ENCODE data around the gene SNRNP25.

SNRNP25 gene

GRCh38 chr16:78444-79150 is 25.0 kb downstream of the SNRNP25 start:
- DNase-seq = peak; percentile 62

DNA sequence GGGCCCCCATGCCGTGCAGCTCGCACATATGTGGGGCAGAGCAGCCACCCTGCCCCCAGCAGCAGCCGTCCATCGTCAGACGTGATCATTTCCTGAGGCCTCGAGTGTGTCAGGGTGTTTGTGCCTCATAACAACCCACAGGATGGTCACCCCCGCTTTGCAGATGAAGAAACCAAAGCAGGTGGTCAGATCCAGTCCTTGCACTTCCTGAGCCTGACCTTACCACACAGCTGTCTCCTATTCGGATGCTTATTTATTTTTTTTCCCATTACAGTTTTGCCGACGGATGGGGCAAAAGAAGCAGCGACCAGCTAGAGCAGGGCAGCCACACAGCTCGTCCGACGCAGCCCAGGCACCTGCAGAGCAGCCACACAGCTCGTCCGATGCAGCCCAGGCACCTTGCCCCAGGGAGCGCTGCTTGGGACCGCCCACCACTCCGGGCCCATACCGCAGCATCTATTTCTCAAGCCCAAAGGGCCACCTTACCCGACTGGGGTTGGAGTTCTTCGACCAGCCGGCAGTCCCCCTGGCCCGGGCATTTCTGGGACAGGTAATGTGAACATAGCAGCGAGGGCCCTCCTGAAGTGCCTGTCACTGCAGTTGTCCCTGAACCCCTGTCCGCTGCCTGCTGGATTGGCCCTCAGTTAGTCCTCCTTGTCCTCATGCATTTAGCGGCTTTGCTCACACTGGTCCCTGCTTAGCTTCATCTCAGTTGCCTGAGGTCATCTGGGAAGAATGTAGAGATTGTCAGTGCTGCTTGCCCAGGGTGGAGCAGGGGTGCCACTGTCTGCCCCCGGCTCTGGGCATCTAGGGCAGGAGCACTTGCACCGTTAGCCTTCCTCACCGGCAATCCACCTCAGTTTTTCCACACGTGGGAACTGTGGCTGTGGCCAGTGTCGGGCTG is 25.8 kb downstream of the SNRNP25 start:
- DNase-seq = no peak

DNA sequence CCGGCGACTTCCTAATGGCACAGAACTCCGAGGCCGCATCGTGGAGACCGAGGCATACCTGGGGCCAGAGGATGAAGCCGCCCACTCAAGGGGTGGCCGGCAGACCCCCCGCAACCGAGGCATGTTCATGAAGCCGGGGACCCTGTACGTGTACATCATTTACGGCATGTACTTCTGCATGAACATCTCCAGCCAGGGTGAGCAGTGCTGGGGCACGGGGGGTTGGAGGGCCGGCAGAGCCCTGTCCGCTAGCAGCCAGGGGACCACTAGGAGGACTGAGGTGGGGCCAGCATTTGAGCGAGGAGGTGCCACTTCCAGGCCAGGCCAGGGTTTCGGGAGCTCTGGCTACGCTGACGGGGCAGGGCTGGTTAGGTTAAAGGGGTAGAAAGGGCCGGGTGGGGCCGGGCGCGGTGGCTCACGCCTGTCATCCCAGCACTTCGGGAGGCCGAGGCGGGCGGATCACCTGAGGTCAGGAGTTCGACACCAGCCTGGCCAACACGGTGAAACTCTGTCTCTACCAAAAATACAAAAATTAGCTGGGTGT is 29.5 kb downstream of the SNRNP25 start:
- DNase-seq = no peak

DNA sequence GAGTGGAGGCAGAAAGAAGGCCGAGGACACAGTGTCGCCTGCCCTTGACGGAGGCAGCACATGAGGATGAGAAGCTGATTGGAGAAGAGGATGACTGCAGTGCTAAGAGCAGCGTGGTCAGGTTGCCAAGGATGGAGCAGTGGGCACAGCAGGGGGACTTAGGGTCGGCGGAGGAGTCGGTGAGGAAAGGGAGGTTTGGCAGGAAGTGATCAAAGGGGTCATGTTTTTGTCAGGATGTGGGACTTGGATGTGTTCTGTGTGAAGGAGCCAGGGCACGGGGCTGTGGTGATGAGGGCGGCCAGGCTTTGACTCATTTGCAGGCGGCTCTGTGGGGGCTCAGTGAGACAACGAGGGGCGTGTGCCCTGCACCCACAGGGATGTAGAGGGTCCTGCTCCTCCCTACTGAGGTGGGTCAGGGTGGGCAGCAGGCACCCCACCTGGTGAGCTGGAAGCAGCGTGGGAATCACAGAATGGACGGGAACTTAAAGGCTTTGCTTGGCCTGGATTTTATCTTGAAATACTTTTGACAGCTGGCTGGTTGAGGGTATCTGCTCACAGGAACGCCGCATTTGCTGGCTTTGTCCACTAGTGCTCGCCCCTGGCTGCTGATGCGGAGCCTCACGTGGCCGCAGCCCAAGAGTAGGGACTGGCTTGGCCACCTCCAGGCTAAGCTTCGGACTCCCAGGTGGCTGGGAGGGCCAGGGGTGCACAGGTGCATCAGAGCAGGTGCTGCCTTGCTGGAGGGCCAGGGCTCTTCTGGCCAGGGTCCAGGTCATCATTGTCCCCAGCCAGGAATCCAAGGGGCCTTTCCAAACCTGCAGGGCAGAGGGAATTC is 30.4 kb downstream of the SNRNP25 start:
- DNase-seq = peak; percentile 32

- peak; percentile 65 for DNase-seq
Observed at GRCh38 chr16:84718-85406, 31.2 kb downstream of the SNRNP25 start.

DNA sequence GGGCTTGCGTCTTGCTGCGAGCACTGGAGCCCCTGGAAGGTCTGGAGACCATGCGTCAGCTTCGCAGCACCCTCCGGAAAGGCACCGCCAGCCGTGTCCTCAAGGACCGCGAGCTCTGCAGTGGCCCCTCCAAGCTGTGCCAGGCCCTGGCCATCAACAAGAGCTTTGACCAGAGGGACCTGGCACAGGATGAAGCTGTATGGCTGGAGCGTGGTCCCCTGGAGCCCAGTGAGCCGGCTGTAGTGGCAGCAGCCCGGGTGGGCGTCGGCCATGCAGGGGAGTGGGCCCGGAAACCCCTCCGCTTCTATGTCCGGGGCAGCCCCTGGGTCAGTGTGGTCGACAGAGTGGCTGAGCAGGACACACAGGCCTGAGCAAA is 31.8 kb downstream of the SNRNP25 start:
- DNase-seq = no peak

DNA sequence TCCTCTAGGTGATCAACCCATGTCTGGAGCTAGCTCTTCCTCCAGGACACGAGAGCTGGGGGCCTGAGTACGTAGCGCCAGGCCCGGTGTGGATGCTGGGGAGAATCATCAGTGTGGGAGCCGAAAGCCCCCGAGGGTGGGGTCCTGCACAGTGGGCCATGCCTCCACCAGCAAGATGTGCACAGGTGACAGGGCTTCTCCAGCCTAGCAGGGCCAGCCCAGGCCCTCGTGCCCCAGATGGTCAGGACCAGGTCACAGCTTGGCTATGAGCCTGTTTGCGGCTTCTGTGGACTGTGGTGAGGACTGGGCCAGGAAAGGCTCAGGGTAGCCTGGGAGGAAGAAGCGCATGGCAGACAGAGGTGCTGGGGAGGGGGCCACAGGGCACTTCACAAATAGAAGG is 32.2 kb downstream of the SNRNP25 start:
- no peak for DNase-seq

DNA sequence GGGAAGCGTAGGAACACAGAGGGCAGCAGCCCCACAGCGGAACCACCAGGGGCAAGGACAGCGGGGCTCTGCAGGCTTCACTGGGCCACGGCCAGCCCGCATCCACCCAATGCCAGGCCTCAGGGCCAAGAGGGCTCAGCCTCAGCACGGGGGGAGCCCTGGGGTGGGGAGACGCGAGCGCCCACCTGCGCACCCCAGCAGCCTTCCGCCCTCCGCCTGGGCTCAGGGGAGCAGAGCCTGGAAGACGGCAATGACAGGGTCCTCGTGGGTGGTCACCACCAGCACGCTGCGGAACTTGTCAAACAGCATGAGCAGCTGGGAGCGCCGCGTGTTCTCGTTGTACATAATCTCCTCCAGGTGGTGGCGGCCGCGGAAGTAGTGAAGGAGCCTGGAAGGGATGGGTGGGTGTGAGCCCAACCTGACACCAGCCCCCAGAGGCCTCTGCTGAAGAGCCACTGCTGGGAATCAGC is 32.9 kb downstream of the SNRNP25 start:
- DNase-seq = no peak

GRCh38 chr16:88613-89012 is 35.0 kb downstream of the SNRNP25 start:
- no peak for DNase-seq

GRCh38 chr16:89391-90302 is 36.0 kb downstream of the SNRNP25 start:
- DNase-seq = no peak

DNA sequence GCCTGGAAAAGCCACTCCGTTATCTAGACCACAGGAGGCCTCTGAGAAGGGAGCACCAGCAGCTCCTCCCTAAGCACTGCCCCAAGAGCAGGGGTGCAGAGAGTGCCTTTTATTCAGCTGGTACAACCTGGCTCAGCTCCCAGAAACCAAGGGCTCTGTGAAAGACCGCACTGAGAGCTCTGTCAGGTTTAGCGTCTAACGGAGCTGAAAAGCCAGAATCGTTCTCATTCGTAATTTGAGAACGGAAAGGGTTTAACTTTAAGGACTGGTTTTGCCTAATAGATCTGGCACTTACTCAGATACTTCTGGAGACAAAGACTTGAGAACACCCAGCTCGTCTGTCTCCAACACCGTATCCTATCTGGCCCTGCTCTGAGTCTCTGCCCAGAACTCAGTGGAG is 37.9 kb downstream of the SNRNP25 start:
- no peak for DNase-seq

DNA sequence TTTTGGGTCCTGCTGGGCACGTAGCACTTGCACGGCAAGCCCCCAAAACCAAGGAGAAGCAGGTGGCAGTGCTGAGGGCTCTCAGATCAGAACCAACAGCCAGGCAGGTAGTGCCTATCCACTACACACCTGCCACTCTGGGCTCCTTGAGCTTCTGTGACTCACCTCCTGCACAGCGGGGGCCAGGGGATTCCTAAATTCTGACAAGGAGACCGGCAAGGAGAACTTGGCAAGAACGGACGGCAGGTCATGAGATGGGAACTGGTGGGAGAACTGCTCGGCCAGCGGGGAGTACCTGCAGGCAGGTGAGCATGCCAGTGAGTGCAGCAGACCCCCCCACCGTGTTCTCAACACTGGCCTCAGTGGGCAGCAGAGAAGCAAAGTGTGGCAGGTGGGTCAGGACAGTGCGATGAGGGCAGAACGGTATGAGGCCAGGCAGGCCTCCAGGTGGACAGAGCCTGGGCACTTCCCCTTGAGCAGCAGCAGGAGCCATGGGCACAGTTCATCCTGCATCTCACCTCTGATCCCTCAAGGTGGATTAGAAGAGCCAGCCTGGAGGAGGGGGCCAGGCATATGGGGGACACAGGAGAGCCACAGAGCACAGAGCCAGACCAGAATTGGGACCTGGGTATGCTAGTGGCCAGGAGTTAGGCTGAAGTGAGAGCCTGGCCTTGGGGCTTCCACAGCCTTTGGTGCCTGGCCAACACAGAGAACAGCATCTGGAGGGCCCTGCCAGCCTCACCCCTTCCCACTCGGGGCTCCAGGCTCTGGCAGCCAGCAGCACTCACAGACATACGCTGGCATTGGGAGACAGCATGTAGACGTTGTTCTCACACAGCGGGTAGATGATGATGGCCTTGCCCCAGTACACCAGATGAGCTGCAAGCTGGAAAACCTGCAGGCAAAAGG is 39.1 kb downstream of the SNRNP25 start:
- no peak for DNase-seq

DNA sequence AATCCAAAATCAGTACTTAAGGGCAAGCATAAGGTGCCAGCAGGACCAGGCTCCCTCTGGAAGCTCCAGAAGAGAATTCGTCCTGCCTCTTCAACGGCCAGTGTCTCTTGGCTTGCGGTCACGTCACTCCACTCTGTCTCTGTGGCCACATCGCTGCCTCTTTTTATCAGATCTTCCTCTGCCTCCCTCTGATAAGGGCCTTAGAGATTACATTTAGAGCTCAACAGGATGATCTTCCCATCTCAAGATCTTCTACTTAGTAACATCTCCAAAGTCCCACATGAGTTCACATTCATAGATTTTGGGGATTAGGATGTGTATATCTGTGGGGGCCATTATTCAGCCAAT is 41.3 kb downstream of the SNRNP25 start:
- DNase-seq = no peak

- DNase-seq = peak; percentile 93
Observed at GRCh38 chr16:96935-97381, 43.3 kb downstream of the SNRNP25 start.

DNA sequence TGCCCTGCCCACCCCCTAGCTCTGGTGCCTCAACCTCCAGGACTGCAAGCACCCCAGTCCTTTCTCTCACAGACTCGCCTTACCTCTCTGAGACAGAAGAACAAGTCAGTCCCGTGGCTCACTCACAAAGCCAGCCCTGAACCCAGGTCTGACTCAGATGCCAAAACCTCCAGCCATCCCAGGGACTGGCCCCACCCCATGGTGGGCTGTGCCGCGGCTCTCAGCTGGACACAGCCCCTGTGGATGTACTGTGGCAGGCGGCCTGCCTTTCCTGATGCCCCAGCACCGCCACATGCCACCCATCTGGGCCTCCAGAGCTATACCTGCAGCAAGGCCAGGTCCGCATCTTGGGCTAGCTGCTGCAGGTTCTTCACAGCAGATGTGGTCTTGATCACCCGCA is 44.2 kb downstream of the SNRNP25 start:
- DNase-seq = no peak

DNA sequence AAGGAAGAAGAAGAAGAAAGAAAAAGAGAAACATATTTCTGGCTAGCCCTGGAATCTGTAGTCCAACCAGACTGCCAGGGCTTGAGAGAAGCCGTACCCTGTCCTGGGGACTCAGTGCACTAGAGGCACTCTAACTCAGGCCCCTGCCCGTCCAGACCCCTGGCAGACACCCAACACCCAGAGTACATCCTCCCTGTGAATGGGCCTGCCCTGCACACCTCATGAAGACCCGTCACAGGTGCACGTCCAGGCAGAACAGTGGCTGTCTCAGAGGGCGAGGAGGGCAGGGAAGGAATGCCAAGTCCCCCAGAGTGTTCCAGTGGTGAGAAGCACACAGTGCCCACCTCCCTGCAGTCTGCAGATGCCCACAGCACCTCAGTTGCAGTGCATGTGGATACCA is 47.4 kb downstream of the SNRNP25 start:
- DNase-seq = no peak

GRCh38 chr16:101586-101985 is 48.0 kb downstream of the SNRNP25 start:
- no peak for DNase-seq

DNA sequence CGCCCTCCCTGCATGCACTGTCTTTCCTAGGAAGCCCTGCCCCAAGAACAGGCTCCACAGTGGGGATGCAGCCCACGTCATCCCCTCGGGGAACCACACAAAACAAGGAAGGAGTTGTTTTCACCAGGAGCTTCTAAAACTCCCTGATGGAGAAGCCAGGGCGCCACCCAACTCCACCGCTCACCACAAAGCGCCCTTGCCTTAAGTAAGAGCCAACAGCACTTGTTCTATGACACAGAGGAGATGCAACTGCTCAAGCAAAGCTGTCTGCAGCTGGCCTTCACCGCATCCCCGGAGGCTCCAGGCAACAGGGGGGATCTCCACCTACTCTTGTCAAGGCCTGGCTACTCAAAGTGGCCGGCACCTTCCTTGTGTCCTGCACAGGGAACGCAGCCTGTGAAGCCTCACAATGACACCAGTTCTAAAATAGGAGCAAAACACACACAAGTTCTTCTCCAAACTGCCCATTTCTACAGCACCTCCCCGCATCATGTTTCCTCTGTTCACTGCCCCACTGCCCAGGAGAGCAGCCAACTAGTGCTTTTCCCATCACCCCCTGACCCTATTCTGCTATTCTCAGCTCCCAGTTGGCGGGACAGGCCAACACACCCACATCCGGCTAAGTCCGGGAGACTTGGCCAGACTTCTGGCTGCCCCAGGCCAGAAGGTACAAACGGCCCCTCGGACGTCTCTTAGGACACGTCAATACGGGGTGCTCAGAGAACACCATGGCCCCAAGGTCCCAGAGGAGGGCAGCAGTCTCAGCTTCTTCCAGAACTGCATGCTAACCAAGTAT is 48.6 kb downstream of the SNRNP25 start:
- no peak for DNase-seq

DNA sequence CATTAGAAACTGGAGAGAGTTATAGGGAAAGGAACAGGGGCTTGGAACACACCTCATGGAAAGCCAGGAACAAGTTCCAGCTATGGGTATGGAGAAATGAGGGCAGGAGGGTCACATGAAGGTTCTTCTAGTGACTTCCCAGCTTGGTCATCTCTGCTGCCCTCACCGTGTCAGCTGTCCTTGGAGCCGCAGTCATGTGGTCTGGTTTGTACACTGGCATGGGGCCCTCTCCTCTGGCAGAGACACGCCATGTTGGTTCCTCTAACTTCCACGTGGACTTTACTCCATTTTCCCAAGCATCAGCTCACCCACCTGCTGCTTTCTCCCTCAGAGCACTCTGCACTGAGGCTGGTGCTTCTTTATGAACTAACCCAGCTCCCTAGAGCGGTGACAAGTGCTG is 50.7 kb downstream of the SNRNP25 start:
- DNase-seq = no peak
